HAP-1 (cell line): ENCODE measurements around the gene MTOR.
"Not testable (repeated sequence)": the region's sequence is repeated elsewhere in the genome, so short reads cannot be mapped to it uniquely, and the experiment has no call there.

Experiments used
- DNase-seq, 2 experiments: peaks; one replicate each; pipeline ENCODE4 v3.0.0-alpha.2; 2016 to 2020; ENCODE audit warnings: low spot score in 2 of 2
- H3K27me3 ChIP-seq: fragments of 250-450 bp; sonication (Bioruptor Pico); 2 replicates; pipeline ENCODE4 v1.5.1; 2020; ENCODE audit warnings: low read depth, mild to moderate bottlenecking, moderate library complexity
- H3K36me3 ChIP-seq: fragments of 250-450 bp; sonication (Bioruptor Pico); replicated peaks from 2 replicates; pipeline ENCODE4 v1.5.1; 2020; ENCODE audit warnings: mild to moderate bottlenecking
- H3K4me1 ChIP-seq: fragments of 250-450 bp; sonication (Bioruptor Pico); 2 replicates; pipeline ENCODE4 v1.5.1; 2020; ENCODE audit warnings: mild to moderate bottlenecking
- H3K4me3 ChIP-seq: fragments of 250-450 bp; sonication (Bioruptor Pico); 2 replicates; pipeline ENCODE4 v1.5.1; 2020; ENCODE audit warnings: mild to moderate bottlenecking, moderate library complexity
- H3K9me3 ChIP-seq: fragments of 250-450 bp; sonication (Bioruptor Pico); 2 replicates; pipeline ENCODE4 v1.5.1; 2020; ENCODE audit warnings: mild to moderate bottlenecking, moderate library complexity
- in situ Hi-C: fragments of 300-500 bp; cut with MboI; formaldehyde crosslinking; loops from 3 replicates; pipeline ENCODE4 v1.14.3; 2020; ENCODE audit warnings: low sequenced_read_pairs, inconsistent platforms, mixed read lengths

Gene MTOR

DNA sequence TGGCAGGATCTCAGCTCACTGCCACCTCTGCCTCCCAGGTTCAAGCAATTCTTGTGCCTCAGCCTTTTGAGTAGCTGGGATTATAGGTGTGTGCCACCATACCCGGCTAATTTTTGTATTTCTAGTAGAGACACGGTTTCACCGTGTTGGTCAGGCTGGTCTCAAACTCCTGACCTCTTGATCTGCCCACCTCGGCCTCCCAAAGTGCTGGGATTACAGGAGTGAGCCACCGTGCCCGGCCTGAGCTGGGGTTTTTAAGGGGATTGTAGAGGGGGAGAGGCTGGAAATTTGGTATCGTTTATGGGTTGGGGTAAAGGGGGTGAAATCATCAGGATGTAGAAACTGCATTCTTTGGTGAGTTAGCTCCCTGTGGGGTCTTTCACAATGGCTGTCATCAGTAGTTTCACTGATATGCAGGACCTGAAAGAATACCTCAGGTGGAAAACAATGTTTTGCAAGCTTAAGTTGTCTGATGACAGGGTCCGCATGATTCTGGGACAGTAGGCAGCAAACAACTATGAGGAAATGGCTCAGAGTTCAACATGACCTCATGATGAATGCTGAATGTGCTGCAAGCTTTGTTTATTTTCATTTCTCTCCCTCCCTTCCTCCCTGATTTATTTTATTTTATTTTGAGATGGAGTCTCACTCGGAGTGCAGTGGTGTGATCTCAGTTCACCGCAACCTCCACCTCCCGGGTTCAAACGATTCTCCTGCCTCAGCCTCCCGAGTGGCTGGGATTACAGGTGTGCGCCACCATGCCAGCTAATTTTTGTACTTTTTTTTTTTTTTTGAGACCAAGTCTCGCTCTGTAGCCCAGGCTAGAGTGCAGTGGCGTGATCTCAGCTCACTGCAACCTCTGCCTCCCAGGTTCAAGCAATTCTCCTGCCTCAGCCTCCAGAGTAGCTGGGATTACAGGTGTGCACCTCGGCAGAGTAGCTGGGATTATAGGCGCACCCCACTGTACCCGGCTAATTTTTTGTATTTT, 5.3 kb upstream of the MTOR start:
- DNase-seq, in situ Hi-C loops, H3K4me3 ChIP-seq, H3K4me1 ChIP-seq, H3K27me3 ChIP-seq, H3K9me3 ChIP-seq, H3K36me3 ChIP-seq: not testable (repeated sequence)

DNA sequence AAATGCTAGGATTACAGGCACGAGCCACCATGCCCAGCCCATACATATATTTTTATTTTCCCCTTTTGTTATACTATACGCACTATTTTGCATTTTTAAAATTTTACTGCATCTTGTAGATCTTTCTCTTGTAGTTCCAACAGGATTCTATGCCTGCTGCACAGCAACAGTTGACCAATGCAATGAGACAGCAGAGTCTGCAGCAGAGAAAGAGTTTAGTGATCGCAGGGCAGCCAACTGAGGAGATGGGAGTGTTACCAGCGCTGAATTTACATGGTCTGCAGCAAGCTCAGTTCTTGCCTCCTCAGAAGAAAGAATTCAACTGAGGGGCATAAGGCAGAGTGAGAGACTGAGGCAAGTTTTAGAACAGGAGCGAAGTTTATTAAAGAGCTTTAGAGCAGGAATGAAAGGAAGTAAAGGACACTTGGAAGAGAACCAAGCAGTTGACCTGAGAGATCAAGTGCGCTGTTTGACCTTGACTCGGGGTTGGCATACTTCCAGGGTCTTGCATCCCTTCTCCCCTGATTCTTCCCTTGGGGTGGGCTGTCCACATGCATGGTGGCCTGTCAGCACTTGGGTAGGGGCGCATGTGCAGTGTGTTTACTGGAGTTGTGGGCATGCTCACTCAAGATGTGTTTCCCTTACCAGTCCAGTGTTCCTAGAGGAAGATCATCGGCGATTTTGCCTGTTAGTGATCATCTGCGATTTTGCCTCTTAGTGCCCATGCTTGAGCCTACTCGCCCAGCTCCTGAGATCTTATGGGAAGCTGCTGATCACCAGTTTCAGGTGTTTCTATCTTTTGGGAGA, 4.1 kb upstream of the MTOR start:
- Histone ChIP-seq H3K4me1 (peaks cover 2% of the 10 kb centered on the region), H3K9me3 (no peaks in the 10 kb centered on the region), H3K36me3 (no peaks in the 10 kb centered on the region), H3K4me3 (no peak overlapping the region), H3K27me3 (no peaks in the 10 kb centered on the region)
- in situ Hi-C loops, result no loop called here
- no peak for DNase-seq

DNA sequence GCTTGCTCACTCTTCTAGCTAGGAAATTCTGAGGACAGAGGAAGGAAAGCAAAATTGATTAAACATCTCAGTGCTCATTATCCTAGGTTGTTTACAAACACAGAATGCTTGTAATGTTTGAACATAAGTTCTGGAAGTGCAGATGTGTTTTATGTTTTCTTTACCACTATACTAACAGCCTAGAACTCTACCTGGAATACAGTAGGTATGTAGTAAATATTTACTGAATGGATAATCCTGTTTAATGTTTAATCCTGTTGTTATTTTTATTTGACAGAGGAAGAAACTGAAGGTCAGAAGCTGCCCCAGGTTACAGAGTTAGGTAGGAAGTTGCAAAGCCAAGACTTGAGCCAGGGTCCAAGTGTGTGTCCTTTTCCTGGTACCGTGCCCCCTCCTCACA, 6.1 kb downstream of the MTOR start:
- H3K4me1 ChIP-seq, result peaks cover under 1% of the 10 kb centered on the region; the same call in 1 of the 2 replicates
- H3K27me3 ChIP-seq, result no peaks in the 10 kb centered on the region
- no peak overlapping the region for H3K4me3 ChIP-seq
- H3K9me3 ChIP-seq, result no peaks in the 10 kb centered on the region
- in situ Hi-C loops, result no loop called here
- H3K36me3 ChIP-seq, result peaks cover 69% of the 10 kb centered on the region
- DNase-seq, result no peak

DNA sequence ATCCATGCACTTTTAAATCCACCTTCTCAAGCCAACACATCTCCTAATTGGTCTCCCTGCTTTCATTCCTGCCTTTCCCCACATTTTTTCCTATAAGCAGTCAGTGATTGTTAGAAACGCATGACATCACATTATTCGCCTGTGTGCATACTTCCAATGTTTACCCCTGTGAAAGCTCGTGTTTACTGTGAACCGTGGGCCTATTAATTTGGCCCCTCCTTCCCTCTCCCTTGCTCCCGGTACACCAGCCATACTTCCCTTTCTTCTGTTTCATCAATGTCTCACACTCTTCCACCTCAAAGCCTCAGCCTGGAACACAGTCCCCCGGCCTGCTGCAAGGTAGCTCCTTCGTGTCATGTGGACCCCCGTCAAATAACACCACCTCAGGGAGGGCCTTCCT, 9.1 kb downstream of the MTOR start:
- no peak for DNase-seq
- no peaks in the 10 kb centered on the region for H3K27me3 ChIP-seq
- no peaks in the 10 kb centered on the region for H3K9me3 ChIP-seq
- H3K4me3 ChIP-seq, result no peak overlapping the region
- peaks cover 66% of the 10 kb centered on the region for H3K36me3 ChIP-seq
- no peaks in the 10 kb centered on the region for H3K4me1 ChIP-seq
- in situ Hi-C loops, result no loop called here

DNA sequence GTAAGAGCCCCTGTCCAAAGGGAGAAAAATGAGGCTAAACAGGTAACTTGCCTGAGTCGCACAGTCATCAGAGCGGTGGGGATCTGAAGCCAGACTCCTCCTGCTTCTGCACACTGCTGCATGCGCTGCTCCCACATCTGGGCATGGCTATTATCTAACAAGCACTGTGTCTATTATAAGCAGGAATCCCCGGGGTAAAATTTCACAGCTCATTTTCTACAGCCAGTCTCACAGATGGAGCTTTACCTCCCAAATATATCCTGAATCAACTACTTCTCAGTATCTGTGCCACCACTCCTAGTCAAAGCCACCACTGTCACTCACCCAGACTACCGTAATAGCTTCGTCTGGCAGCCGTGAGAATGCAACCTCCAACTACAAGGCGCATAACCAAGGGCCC, 9.8 kb downstream of the MTOR start:
- no peaks in the 10 kb centered on the region for H3K27me3 ChIP-seq
- no peak overlapping the region for H3K4me3 ChIP-seq
- H3K9me3 ChIP-seq, result no peaks in the 10 kb centered on the region
- no peaks in the 10 kb centered on the region for H3K4me1 ChIP-seq
- in situ Hi-C loops, result no loop called here
- H3K36me3 ChIP-seq, result peaks cover 62% of the 10 kb centered on the region
- DNase-seq, result no peak

DNA sequence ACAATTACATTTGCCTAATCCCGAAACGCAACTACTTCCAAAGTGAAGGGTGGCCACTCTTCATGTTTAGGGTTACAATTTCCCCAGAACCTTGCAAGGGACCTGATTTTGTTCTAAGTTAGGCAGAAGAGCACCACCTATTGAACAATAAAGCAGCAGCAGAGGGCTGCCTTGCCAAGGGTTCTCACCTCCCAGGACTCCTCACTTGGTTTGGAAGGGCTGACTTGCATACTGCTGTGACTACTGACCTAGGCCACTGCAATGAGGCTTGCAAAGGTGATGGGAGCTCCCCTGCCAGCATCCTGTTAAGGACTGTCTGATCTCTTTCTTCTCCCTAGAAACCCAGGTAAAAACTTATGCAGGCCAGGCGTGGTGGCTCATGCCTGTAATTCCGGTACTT, 14.2 kb downstream of the MTOR start:
- Histone ChIP-seq H3K9me3 (no peaks in the 10 kb centered on the region), H3K4me3 (no peak overlapping the region), H3K4me1 (no peaks in the 10 kb centered on the region), H3K27me3 (no peaks in the 10 kb centered on the region), H3K36me3 (peaks cover 59% of the 10 kb centered on the region)
- DNase-seq, result no peak
- in situ Hi-C loops, result no loop called here

DNA sequence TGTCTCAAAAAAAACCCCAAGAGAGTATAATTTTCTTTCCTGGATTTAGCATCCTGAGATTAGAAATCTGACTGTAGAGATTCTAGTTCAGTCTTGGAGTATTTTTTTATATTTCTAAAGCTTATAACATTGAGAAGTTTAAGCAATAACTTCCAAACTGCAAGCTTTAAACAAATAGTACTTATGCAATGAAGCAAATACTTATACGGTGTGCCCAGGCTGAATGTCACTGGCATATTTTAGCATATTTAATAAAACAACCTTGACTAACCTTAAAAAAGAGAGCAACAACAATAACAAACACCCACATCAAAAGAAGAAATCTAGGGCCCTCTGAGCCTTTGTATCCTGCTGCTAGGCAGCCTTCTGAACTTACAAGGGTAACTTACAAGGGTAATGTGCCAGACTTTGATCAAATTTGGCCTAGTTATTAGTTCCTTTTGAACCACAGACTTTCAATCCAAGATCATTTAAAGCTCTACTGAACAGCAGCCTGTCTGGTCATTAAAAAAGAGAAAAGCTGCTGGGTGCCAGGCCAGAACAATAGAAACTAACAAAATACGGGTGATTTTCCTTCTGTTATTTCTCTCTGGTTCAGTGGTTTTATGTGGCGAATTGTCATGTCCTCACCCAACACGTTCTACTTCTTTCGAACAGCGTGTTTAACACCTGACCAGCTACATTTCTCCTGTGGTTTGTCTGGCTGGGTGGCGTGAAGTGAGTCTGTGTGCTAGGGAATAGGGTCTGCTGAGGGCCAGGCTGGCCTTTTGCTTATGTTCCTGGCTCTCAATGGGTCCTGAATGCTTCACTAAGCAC, 16.2 kb downstream of the MTOR start:
- peaks cover 55% of the 10 kb centered on the region for H3K36me3 ChIP-seq
- no peaks in the 10 kb centered on the region for H3K4me1 ChIP-seq
- H3K4me3 ChIP-seq, result no peak overlapping the region
- no peaks in the 10 kb centered on the region for H3K9me3 ChIP-seq
- in situ Hi-C loops, result no loop called here
- DNase-seq, result no peak
- H3K27me3 ChIP-seq, result no peaks in the 10 kb centered on the region

DNA sequence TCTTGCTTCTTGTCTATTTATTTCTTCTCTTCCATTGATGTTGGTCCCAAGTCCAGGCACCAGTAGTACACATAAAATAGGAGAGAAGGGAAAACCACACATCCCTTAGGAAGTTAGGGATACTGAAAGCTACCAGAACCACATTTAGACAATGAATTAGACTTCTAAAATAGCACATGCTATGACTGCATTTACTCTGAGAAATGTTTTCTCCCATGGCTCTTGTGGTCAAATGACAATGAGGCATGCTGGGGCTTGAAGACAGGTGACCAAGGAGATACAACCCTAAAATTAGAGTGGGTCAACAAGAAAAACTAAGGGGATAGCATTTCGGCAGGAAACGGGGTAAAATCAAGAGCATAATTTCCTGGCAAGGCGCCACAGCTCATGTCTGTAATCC, 17.1 kb downstream of the MTOR start:
- in situ Hi-C loops, result no loop called here

DNA sequence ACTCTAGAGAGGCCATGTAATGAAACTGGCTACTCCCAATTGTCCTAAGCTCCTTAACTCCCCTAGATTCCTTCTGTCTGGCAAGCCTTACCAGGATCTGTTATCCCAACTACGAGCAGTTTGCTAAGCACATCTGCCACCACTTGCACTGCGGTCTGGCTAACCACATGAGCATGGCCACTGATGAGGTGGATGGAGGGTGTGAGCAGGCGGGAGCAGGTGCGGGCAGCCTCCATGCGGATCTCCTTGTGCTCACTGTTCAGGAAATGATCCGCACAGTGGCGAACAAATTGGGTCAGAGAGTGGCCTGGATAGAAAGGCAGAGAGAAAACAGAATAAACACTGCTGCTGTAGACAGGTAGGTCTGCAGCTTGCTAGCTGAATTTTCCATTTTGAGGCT, 24.0 kb downstream of the MTOR start:
- in situ Hi-C loops, result loop anchor here (5.0 kb wide), 1 partner anchor 404 kb away; no protein-coding TSS in a partner anchor
- Histone ChIP-seq H3K36me3 (peaks cover 73% of the 10 kb centered on the region), H3K4me3 (no peak overlapping the region), H3K4me1 (no peaks in the 10 kb centered on the region), H3K9me3 (no peaks in the 10 kb centered on the region), H3K27me3 (no peaks in the 10 kb centered on the region)
- no peak for DNase-seq

More for the DNA sequence above, 17.1 kb downstream of the MTOR start:
- no peaks in the 10 kb centered on the region for H3K4me1 ChIP-seq
- H3K4me3 ChIP-seq, result no peak overlapping the region
- DNase-seq, result no peak
- H3K9me3 ChIP-seq, result no peaks in the 10 kb centered on the region
- H3K36me3 ChIP-seq, result peaks cover 53% of the 10 kb centered on the region
- H3K27me3 ChIP-seq, result no peaks in the 10 kb centered on the region

DNA sequence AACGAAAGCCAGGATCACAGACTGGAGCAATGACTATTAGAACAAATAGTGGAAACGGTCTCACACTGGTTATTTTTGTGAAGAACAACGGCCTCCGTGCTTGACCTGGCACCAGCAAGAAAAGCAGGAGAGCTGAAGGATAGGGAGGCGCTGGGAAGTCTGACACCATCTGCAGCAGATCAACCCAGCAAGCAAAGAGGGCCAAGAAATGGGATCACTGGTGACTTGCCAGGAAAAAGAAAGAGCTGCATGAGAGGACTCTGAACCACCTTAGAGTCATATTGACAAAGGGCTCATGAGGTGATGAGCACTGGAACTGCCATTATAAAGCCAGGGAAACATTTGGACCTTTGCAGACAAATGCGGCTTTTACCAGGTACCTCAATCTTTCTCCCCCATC, 25.0 kb downstream of the MTOR start:
- H3K4me1 ChIP-seq, result no peaks in the 10 kb centered on the region
- H3K9me3 ChIP-seq, result no peaks in the 10 kb centered on the region
- no peak for DNase-seq
- H3K27me3 ChIP-seq, result no peaks in the 10 kb centered on the region
- H3K36me3 ChIP-seq, result peaks cover 73% of the 10 kb centered on the region
- in situ Hi-C loops, result loop anchor here (5.0 kb wide), 1 partner anchor 405 kb away; no protein-coding TSS in a partner anchor
- no peak overlapping the region for H3K4me3 ChIP-seq

DNA sequence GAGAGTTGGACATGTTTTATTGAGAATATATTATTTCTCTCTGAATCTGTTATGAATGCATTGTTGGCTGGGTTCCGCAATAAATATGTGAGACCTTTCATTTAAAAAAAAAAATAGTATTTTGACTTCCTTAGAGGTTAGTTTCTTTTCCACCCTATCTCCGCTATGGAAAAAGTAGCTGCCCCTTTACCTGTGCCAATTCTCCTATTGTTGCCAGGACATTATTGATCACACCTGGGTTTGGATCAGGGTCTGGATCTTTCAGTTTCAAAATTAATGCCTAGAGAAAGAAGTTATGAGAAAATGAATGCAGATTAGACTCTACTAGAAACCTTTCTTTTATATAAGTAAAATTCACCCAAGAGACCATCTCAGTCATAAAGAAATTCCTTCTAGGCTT, 29.1 kb downstream of the MTOR start:
- no peak for DNase-seq
- no peaks in the 10 kb centered on the region for H3K27me3 ChIP-seq
- H3K4me1 ChIP-seq, result no peaks in the 10 kb centered on the region
- in situ Hi-C loops, result no loop called here
- no peaks in the 10 kb centered on the region for H3K9me3 ChIP-seq
- peaks cover 85% of the 10 kb centered on the region for H3K36me3 ChIP-seq
- H3K4me3 ChIP-seq, result no peak overlapping the region

DNA sequence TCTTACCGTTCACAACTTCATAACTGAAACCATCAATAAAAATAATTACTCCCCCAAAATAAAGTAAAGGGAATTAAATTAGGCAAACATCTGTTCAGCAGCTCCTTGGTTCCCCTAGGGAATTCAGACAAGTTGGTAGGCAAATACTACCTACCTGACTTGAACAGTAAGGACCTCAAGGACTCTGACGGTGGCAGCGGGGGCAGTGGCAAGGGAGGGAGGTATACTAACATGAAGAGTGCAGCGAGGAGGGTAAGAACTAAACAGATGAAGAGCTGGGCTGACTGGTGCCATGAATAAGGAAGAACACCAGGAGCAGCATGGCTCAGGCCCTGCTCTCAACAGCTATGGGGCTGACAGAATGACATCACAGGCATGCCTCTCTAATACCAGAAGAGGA, 33.1 kb downstream of the MTOR start:
- H3K4me1 ChIP-seq, result no peaks in the 10 kb centered on the region
- no peak overlapping the region for H3K4me3 ChIP-seq
- peaks cover 79% of the 10 kb centered on the region for H3K36me3 ChIP-seq
- in situ Hi-C loops, result no loop called here
- DNase-seq, result no peak
- no peaks in the 10 kb centered on the region for H3K27me3 ChIP-seq
- no peaks in the 10 kb centered on the region for H3K9me3 ChIP-seq
